ENCODE measurements around the gene AKR1E2. TPM values are rescaled to one million over a fixed set of nuclear protein-coding genes. Genes with fewer than 3 reads are reported as not detected.

Gene AKR1E2
- total RNA-seq, 1 donor from 2014 or later: 0.53 TPM

- TF ChIP-seq CTCF (IDR thresholded peaks at IDR 0.05): no peak
- Histone ChIP-seq H3K4me1 (no peaks in the 10 kb centered on the region), H3K9me3 (no peaks in the 10 kb centered on the region), H3K27me3 (no peaks in the 10 kb centered on the region), H3K36me3 (no peaks in the 10 kb centered on the region), H3K27ac (no peak overlapping the region), H3K4me3 (no peak overlapping the region)
- intact Hi-C loops (cut with DNase I): no loop called here
- no peak for DNase-seq (ENCODE audit: low spot score in 2 of 2)
These were observed 44.1 kb upstream of the AKR1E2 start for GRCh38 chr10:4781955-4782354.

- DNase-seq (ENCODE audit: low spot score in 2 of 2): no peak
- Histone ChIP-seq H3K4me1 (no peaks in the 10 kb centered on the region), H3K27ac (no peak overlapping the region), H3K27me3 (no peaks in the 10 kb centered on the region), H3K9me3 (no peaks in the 10 kb centered on the region), H3K4me3 (no peak overlapping the region), H3K36me3 (no peaks in the 10 kb centered on the region)
- intact Hi-C loops (cut with DNase I): no loop called here
- TF ChIP-seq CTCF (IDR thresholded peaks at IDR 0.05): no peak
These were observed 41.2 kb upstream of the AKR1E2 start for GRCh38 chr10:4784667-4785333.

GRCh38 chr10:4786043-4786839 is 39.8 kb upstream of the AKR1E2 start:
- DNase-seq (ENCODE audit: low spot score in 2 of 2): no peak
- H3K9me3 ChIP-seq: no peaks in the 10 kb centered on the region
- H3K36me3 ChIP-seq: no peaks in the 10 kb centered on the region
- no peak for TF ChIP-seq CTCF (IDR thresholded peaks at IDR 0.05)
- intact Hi-C loops (cut with DNase I): no loop called here
- H3K4me3 ChIP-seq: no peak overlapping the region
- H3K4me1 ChIP-seq: no peaks in the 10 kb centered on the region
- H3K27me3 ChIP-seq: no peaks in the 10 kb centered on the region
- H3K27ac ChIP-seq: no peak overlapping the region

- intact Hi-C loops (cut with DNase I): no loop called here
These were observed 36.0 kb upstream of the AKR1E2 start for GRCh38 chr10:4790045-4790444.

GRCh38 chr10:4790922-4791321 is 35.1 kb upstream of the AKR1E2 start:
- no peaks in the 10 kb centered on the region for H3K9me3 ChIP-seq
- no peaks in the 10 kb centered on the region for H3K36me3 ChIP-seq
- intact Hi-C loops (cut with DNase I): no loop called here
- no peak for DNase-seq (ENCODE audit: low spot score in 2 of 2)
- no peaks in the 10 kb centered on the region for H3K4me1 ChIP-seq
- H3K27ac ChIP-seq: no peak overlapping the region
- no peak for TF ChIP-seq CTCF (IDR thresholded peaks at IDR 0.05)
- H3K27me3 ChIP-seq: no peaks in the 10 kb centered on the region
- H3K4me3 ChIP-seq: no peak overlapping the region

More at GRCh38 chr10:4790045-4790444, 36.0 kb upstream of the AKR1E2 start:
- Histone ChIP-seq H3K27ac (no peak overlapping the region), H3K9me3 (no peaks in the 10 kb centered on the region), H3K4me3 (no peak overlapping the region), H3K4me1 (no peaks in the 10 kb centered on the region), H3K27me3 (no peaks in the 10 kb centered on the region), H3K36me3 (no peaks in the 10 kb centered on the region)
- no peak for TF ChIP-seq CTCF (IDR thresholded peaks at IDR 0.05)
- no peak for DNase-seq (ENCODE audit: low spot score in 2 of 2)

All from ascending aorta (tissue), 2 donors.